Endothelial cell of umbilical vein (primary cell): ENCODE measurements around the gene C1orf198. TPM values are rescaled to one million over a fixed set of nuclear protein-coding genes. Genes with fewer than 3 reads are reported as not detected.

ENCODE experiments used
- BruUV-seq: library from RNA; stranded (reverse); fragments of 400-500 nt; replicated peaks from 2 replicates; lab custom pipeline; 2021; lab: Mats Ljungman, UMichigan
- CTCF ChIA-PET: fragments of 300-600, 350-600 bp; sonication (Branson Sonifier 250); formaldehyde crosslinking; loops from one replicate; lab custom pipeline; 2021; ENCODE audit warnings: antibody characterized with exemption, inconsistent platforms; lab: Charles Lee
- POLR2A ChIA-PET: fragments of 300-600, 350-600 bp; sonication (Branson Sonifier 250); formaldehyde crosslinking; loops from one replicate; lab custom pipeline; 2021; ENCODE audit warnings: antibody characterized with exemption, inconsistent platforms; lab: Charles Lee
- DNase-seq: peaks from one replicate; pipeline ENCODE4 v3.0.0-alpha.2; 2011; ENCODE audit warnings: low read depth, low spot score
- FAIRE-seq: peaks from 2 replicates; lab custom pipeline; 2011; peaks lifted over from hg19 to GRCh38; lab: Jason Lieb, UNC
- H2AFZ ChIP-seq: 2 replicates; pipeline ENCODE4 v1.6.0; 2012; ENCODE audit warnings: low read depth, low read length, control low read depth, inconsistent platforms
- H3K27ac ChIP-seq: 2 replicates; pipeline ENCODE4 v1.5.1; 2011; ENCODE audit warnings: low read depth, mild to moderate bottlenecking, control low read depth, low read length, moderate library complexity; ENCODE audit not compliant: insufficient read depth
- H3K27me3 ChIP-seq, 2 experiments: 2 replicates each; pipeline versions ENCODE4 v1.6.0 to v1.6.1; 2011; ENCODE audit warnings: low read length in 2 of 2, mixed read lengths in 1 of 2; ENCODE audit not compliant: control insufficient read depth in 2 of 2, insufficient read depth in 2 of 2
- H3K36me3 ChIP-seq, 2 experiments: 2 replicates in 1 of 2; 3 replicates in 1 of 2; pipeline ENCODE4 v1.5.1; 2011; ENCODE audit warnings: low read length in 2 of 2, mild to moderate bottlenecking in 1 of 2, moderate library complexity in 1 of 2; ENCODE audit not compliant: control insufficient read depth in 2 of 2, insufficient read depth in 2 of 2; ENCODE audit errors: extremely low read depth in 1 of 2
- H3K4me1 ChIP-seq: 3 replicates; pipeline ENCODE4 v1.5.1; 2011; ENCODE audit warnings: mild to moderate bottlenecking, low read length; ENCODE audit not compliant: control insufficient read depth, insufficient read depth; ENCODE audit errors: extremely low read depth
- H3K4me2 ChIP-seq: 2 replicates; pipeline ENCODE4 v1.6.1; 2011; ENCODE audit warnings: low read length, control low read depth, mixed read lengths; ENCODE audit not compliant: insufficient read depth
- H3K4me3 ChIP-seq, 3 experiments: fragments of 200-600 bp in 1 of 3; sonication (generic), shearing (Covaris generic) in 1 of 3; replicated peaks in 1 of 3; 2 replicates each; pipeline ENCODE4 v1.5.1; 2011 to 2016; ENCODE audit warnings: control low read depth in 3 of 3, low read length in 3 of 3, mild to moderate bottlenecking in 2 of 3, inconsistent platforms in 1 of 3, low read depth in 1 of 3, moderate library complexity in 1 of 3; ENCODE audit not compliant: insufficient read depth in 1 of 3
- H3K79me2 ChIP-seq: 2 replicates; pipeline ENCODE4 v1.6.0; 2012; ENCODE audit warnings: low read length, inconsistent platforms; ENCODE audit not compliant: control insufficient read depth, insufficient read depth
- H3K9ac ChIP-seq: replicated peaks from 2 replicates; pipeline ENCODE3; 2011; ENCODE audit warnings: low read length, control low read depth; ENCODE audit not compliant: insufficient read depth; ENCODE audit errors: extremely low read depth
- H3K9me1 ChIP-seq: replicated peaks from 3 replicates; pipeline ENCODE4 v1.6.0; 2011; ENCODE audit warnings: mild to moderate bottlenecking, low read length; ENCODE audit not compliant: control insufficient read depth, insufficient read depth; ENCODE audit errors: extremely low read depth
- H3K9me3 ChIP-seq: replicated peaks from 2 replicates; pipeline ENCODE4 v1.5.1; 2012; ENCODE audit warnings: low read length, inconsistent platforms; ENCODE audit not compliant: control insufficient read depth, insufficient read depth
- H4K20me1 ChIP-seq: replicated peaks from 2 replicates; pipeline ENCODE3; 2011; ENCODE audit warnings: mild to moderate bottlenecking, low read length; ENCODE audit not compliant: control insufficient read depth, insufficient read depth; ENCODE audit errors: extremely low read depth
- EZH2 ChIP-seq: IDR thresholded peaks from 2 replicates; pipeline ENCODE4 v1.6.1; 2012; ENCODE audit warnings: borderline replicate concordance, low read depth, mild to moderate bottlenecking, moderate library complexity, low read length, inconsistent platforms; ENCODE audit not compliant: severe bottlenecking
- FOS ChIP-seq: IDR thresholded peaks from 2 replicates; pipeline ENCODE4 v1.6.1; 2011; ENCODE audit warnings: mild to moderate bottlenecking, low read length, moderate library complexity, borderline replicate concordance; ENCODE audit not compliant: insufficient read depth
- GATA2 ChIP-seq: IDR thresholded peaks from 2 replicates; pipeline ENCODE4 v1.7.0; 2011; ENCODE audit warnings: low read depth, mild to moderate bottlenecking, moderate library complexity, mixed read lengths, low read length; ENCODE audit not compliant: insufficient read length, insufficient read depth
- JUN ChIP-seq: IDR thresholded peaks from 2 replicates; pipeline ENCODE4 v1.6.1; 2011; ENCODE audit warnings: borderline replicate concordance, low read depth; ENCODE audit not compliant: insufficient read length, insufficient read depth
- MYC ChIP-seq: IDR thresholded peaks from one replicate; pipeline ENCODE4 v1.6.1; 2011; ENCODE audit warnings: mild to moderate bottlenecking, low read depth, low read length
- POLR2A ChIP-seq: IDR thresholded peaks from 2 replicates; pipeline ENCODE4 v1.6.1; 2012; ENCODE audit warnings: low read depth, mild to moderate bottlenecking, control low read depth, low read length
- POLR2AphosphoS5 ChIP-seq: IDR thresholded peaks from 2 replicates; pipeline ENCODE4 v1.6.1; 2012; ENCODE audit warnings: low read depth, mild to moderate bottlenecking, control low read depth, low read length, moderate library complexity; ENCODE audit not compliant: insufficient read depth
- dilution Hi-C: fragments of 300-500 bp; cut with MboI; formaldehyde crosslinking; loops from one replicate; pipeline ENCODE4 v1.15.0; 2019; ENCODE audit warnings: low sequenced_read_pairs; ENCODE audit not compliant: extremely low pct_ligation_motif_present
- intact Hi-C: fragments of 100-400 bp; cut with micrococcal nuclease; formaldehyde crosslinking; loops from one replicate; pipeline ENCODE4 v1.10.0; 2022
- polyA plus RNA-seq, 4 experiments: library from polyadenylated mRNA; depleted of rRNA in 3 of 4; stranded (reverse) in 3 of 4; unstranded in 1 of 4; fragments of >200 nt; gene quantifications; 2 replicates each; pipeline versions ENCODE4 v1.2.1 to v1.2.3, GENCODE V29; 2011 to 2012; ENCODE audit warnings: missing spikeins in 1 of 4
- total RNA-seq: library from RNA; stranded (reverse); gene quantifications from 2 replicates; pipeline ENCODE4 v1.2.3, GENCODE V29; 2021
- TF ChIP-seq, protein P1 (sequence below): IDR thresholded peaks from 2 replicates; pipeline ENCODE4 v1.6.1; 2011; ENCODE audit not compliant: insufficient read depth, insufficient read length
- TF ChIP-seq, protein P2 (sequence below), 2 donors: IDR thresholded peaks; 1 replicate in 1 of 2; 2 replicates in 1 of 2; pipeline ENCODE4 v1.5.1; 2011; ENCODE audit warnings: low read length in 2 of 2, mild to moderate bottlenecking in 2 of 2, moderate library complexity in 2 of 2, control low read depth in 1 of 2, inconsistent platforms in 1 of 2, low read depth in 1 of 2; ENCODE audit not compliant: insufficient read depth in 1 of 2; ENCODE audit errors: extremely low read depth in 1 of 2

Gene C1orf198
- total and polyA plus RNA-seq, 2 donors (not counting 3 experiments of a cell fraction or from before 2014, with no cell fraction given), result 21.2 to 29.2 TPM

DNA sequence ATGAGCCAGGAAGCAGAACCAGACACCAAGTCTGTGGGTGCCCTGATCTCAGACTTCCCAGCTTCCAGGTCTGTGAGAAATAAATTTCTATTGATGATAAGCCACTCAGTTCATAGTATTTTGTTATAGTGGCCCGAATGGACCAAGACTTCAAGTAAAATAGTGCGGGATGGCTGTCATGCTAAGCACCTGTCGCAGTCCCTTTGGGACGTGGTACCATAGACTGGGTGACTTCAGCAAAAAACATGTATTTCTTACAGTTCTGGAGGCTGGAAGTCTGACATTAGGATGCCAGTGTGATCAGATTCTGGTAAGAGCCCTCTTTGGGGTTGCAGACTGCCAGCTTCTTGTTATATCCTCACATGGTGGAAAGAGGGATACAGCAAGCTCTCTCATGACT, 2.6 kb upstream of the C1orf198 start:
- no peak overlapping the region for H3K4me2 ChIP-seq
- intact Hi-C loops, result no loop called here
- no peaks in the 10 kb centered on the region for H3K27me3 ChIP-seq
- no peaks in the 10 kb centered on the region for H3K36me3 ChIP-seq
- no peak for FAIRE-seq
- H3K79me2 ChIP-seq, result no peaks in the 10 kb centered on the region
- H3K4me1 ChIP-seq, result peaks cover 17% of the 10 kb centered on the region
- H2AFZ ChIP-seq, result no peak overlapping the region
- ChIA-PET POLR2A (no interaction called here), CTCF (no interaction called here)
- no peak for TF ChIP-seq FOS
- no peak for TF ChIP-seq JUN
- TF ChIP-seq POLR2AphosphoS5, result no peak
- TF ChIP-seq GATA2, result no peak
- TF ChIP-seq POLR2A, result no peak
- no peak for TF ChIP-seq EZH2
- no peak for TF ChIP-seq MYC
- TF ChIP-seq, protein P1, sequence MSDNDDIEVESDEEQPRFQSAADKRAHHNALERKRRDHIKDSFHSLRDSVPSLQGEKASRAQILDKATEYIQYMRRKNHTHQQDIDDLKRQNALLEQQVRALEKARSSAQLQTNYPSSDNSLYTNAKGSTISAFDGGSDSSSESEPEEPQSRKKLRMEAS, result no peak
- TF ChIP-seq, protein P2, sequence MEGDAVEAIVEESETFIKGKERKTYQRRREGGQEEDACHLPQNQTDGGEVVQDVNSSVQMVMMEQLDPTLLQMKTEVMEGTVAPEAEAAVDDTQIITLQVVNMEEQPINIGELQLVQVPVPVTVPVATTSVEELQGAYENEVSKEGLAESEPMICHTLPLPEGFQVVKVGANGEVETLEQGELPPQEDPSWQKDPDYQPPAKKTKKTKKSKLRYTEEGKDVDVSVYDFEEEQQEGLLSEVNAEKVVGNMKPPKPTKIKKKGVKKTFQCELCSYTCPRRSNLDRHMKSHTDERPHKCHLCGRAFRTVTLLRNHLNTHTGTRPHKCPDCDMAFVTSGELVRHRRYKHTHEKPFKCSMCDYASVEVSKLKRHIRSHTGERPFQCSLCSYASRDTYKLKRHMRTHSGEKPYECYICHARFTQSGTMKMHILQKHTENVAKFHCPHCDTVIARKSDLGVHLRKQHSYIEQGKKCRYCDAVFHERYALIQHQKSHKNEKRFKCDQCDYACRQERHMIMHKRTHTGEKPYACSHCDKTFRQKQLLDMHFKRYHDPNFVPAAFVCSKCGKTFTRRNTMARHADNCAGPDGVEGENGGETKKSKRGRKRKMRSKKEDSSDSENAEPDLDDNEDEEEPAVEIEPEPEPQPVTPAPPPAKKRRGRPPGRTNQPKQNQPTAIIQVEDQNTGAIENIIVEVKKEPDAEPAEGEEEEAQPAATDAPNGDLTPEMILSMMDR (IDR thresholded peaks at IDR 0.05; ENCODE audit: extremely low read depth in 1 of 2, insufficient read depth in 1 of 2, low read depth in 1 of 2, low read length in 2 of 2), result no peak
- no peak overlapping the region for H3K4me3 ChIP-seq
- BruUV-seq, result no TSS peak
- no peaks in the 10 kb centered on the region for H3K9me1 ChIP-seq
- no peak overlapping the region for H3K9ac ChIP-seq
- dilution Hi-C loops, result no loop called here
- H4K20me1 ChIP-seq, result no peaks in the 10 kb centered on the region
- H3K9me3 ChIP-seq, result no peaks in the 10 kb centered on the region
- DNase-seq, result no peak
- no peak overlapping the region for H3K27ac ChIP-seq
